T-helper 17 cell (primary cell): ENCODE data around the gene RASGEF1B. TPM values are rescaled to one million over a fixed set of nuclear protein-coding genes. Genes with fewer than 3 reads are reported as not detected.
A peak's percentile ranks its signal among the peaks of the same experiment; 100 is the strongest.

ENCODE experiments used
- ATAC-seq: fragments of 150-1000 bp; cut with Tn5 transposase; 2 replicates; pipeline ENCODE4 v1.10.0; 2021; ENCODE audit warnings: mild to moderate bottlenecking, moderate library complexity
- DNase-seq, 3 donors: peaks; one replicate each; pipeline versions ENCODE4 v3.0.0 to v3.0.0-alpha.2; 2020 to 2021
- H3K9me3 ChIP-seq: one replicate; pipeline ENCODE4 v1.7.0; 2013; ENCODE audit warnings: low read length, mild to moderate bottlenecking; ENCODE audit not compliant: control insufficient read depth, poor library complexity, severe bottlenecking
- H3K27ac Mint-ChIP-seq: one replicate; pipeline ENCODE4 v1.8.0; 2022; ENCODE audit warnings: mild to moderate bottlenecking, moderate library complexity, mixed read lengths
- H3K27me3 Mint-ChIP-seq: one replicate; pipeline ENCODE4 v1.8.0; 2022; ENCODE audit warnings: mixed read lengths
- H3K36me3 Mint-ChIP-seq: one replicate; pipeline ENCODE4 v1.8.0; 2022; ENCODE audit warnings: low read depth, mixed read lengths
- H3K4me1 Mint-ChIP-seq: one replicate; pipeline ENCODE4 v1.8.0; 2022; ENCODE audit warnings: mild to moderate bottlenecking, mixed read lengths
- H3K4me3 Mint-ChIP-seq: one replicate; pipeline ENCODE4 v1.8.0; 2022; ENCODE audit warnings: mild to moderate bottlenecking, moderate library complexity, mixed read lengths
- total RNA-seq, 4 donors: library from RNA in 2 of 4; stranded (reverse) in 2 of 4; gene quantifications; one replicate each; pipeline ENCODE4 v1.2.3 and lab custom pipeline; 2022 to 2026

Gene RASGEF1B
- total RNA-seq, 2 donors from 2014 or later: 48.3 to 58.7 TPM

GRCh38 chr4:81468678-81469077, 3.0 kb downstream of the RASGEF1B start:
- H3K9me3 ChIP-seq: no peaks in the 10 kb centered on the region
- ATAC-seq (no peak), DNase-seq (no peak)
- H3K4me1 Mint-ChIP-seq: peaks cover 30% of the 10 kb centered on the region
- H3K36me3 Mint-ChIP-seq: peaks cover 3% of the 10 kb centered on the region
- H3K4me3 Mint-ChIP-seq: no peak overlapping the region
- H3K27me3 Mint-ChIP-seq: no peaks in the 10 kb centered on the region
- H3K27ac Mint-ChIP-seq: no peak overlapping the region

GRCh38 chr4:81467672-81467964, 4.1 kb downstream of the RASGEF1B start:
- DNase-seq (no peak), ATAC-seq (no peak)
- H3K27me3 Mint-ChIP-seq: no peaks in the 10 kb centered on the region
- H3K4me1 Mint-ChIP-seq: peaks cover 24% of the 10 kb centered on the region
- no peak overlapping the region for H3K27ac Mint-ChIP-seq
- H3K36me3 Mint-ChIP-seq: peaks cover 3% of the 10 kb centered on the region
- H3K4me3 Mint-ChIP-seq: no peak overlapping the region
- H3K9me3 ChIP-seq: no peaks in the 10 kb centered on the region

GRCh38 chr4:81466841-81467671, 4.7 kb downstream of the RASGEF1B start:
- H3K27me3 Mint-ChIP-seq: no peaks in the 10 kb centered on the region
- ATAC-seq (no peak), DNase-seq (peak; percentile 19 to 68 (median 20))
- no peak overlapping the region for H3K4me3 Mint-ChIP-seq
- H3K36me3 Mint-ChIP-seq: peaks cover 3% of the 10 kb centered on the region
- H3K4me1 Mint-ChIP-seq: peaks cover 22% of the 10 kb centered on the region
- peak overlapping the region; percentile 67 for H3K27ac Mint-ChIP-seq
- no peaks in the 10 kb centered on the region for H3K9me3 ChIP-seq

GRCh38 chr4:81465406-81466340, 6.0 kb downstream of the RASGEF1B start:
- ATAC-seq (no peak), DNase-seq (no peak)
- H3K9me3 ChIP-seq: no peaks in the 10 kb centered on the region
- peak overlapping the region; percentile 67 for H3K27ac Mint-ChIP-seq
- no peak overlapping the region for H3K4me3 Mint-ChIP-seq
- H3K36me3 Mint-ChIP-seq: no peaks in the 10 kb centered on the region
- H3K4me1 Mint-ChIP-seq: peaks cover 20% of the 10 kb centered on the region
- H3K27me3 Mint-ChIP-seq: no peaks in the 10 kb centered on the region

GRCh38 chr4:81460834-81461233, 10.9 kb downstream of the RASGEF1B start:
- H3K9me3 ChIP-seq: no peaks in the 10 kb centered on the region
- Mint-ChIP-seq H3K27ac (no peak overlapping the region), H3K4me1 (peaks cover 8% of the 10 kb centered on the region), H3K4me3 (no peak overlapping the region), H3K36me3 (peaks cover 5% of the 10 kb centered on the region), H3K27me3 (no peaks in the 10 kb centered on the region)
- DNase-seq: no peak
- ATAC-seq: no peak

GRCh38 chr4:81460191-81460701, 11.5 kb downstream of the RASGEF1B start:
- H3K9me3 ChIP-seq: no peaks in the 10 kb centered on the region
- Mint-ChIP-seq H3K4me1 (peaks cover 8% of the 10 kb centered on the region), H3K27ac (peak overlapping the region; percentile 63), H3K36me3 (peaks cover 5% of the 10 kb centered on the region), H3K27me3 (no peaks in the 10 kb centered on the region), H3K4me3 (peak overlapping the region; percentile 52)
- DNase-seq (no peak), ATAC-seq (peak; percentile 29)

GRCh38 chr4:81459228-81459627, 12.5 kb downstream of the RASGEF1B start:
- H3K27ac Mint-ChIP-seq: no peak overlapping the region
- H3K9me3 ChIP-seq: no peaks in the 10 kb centered on the region
- peaks cover 8% of the 10 kb centered on the region for H3K4me1 Mint-ChIP-seq
- no peaks in the 10 kb centered on the region for H3K27me3 Mint-ChIP-seq
- ATAC-seq: no peak
- H3K36me3 Mint-ChIP-seq: peaks cover 5% of the 10 kb centered on the region
- no peak for DNase-seq
- no peak overlapping the region for H3K4me3 Mint-ChIP-seq

GRCh38 chr4:81457921-81458520, 13.7 kb downstream of the RASGEF1B start:
- H3K36me3 Mint-ChIP-seq: peaks cover 5% of the 10 kb centered on the region
- no peak overlapping the region for H3K27ac Mint-ChIP-seq
- peaks cover 8% of the 10 kb centered on the region for H3K4me1 Mint-ChIP-seq
- H3K27me3 Mint-ChIP-seq: no peaks in the 10 kb centered on the region
- H3K9me3 ChIP-seq: no peaks in the 10 kb centered on the region
- DNase-seq: no peak
- no peak overlapping the region for H3K4me3 Mint-ChIP-seq
- ATAC-seq: no peak

- H3K4me1 Mint-ChIP-seq: peaks cover 4% of the 10 kb centered on the region
- no peaks in the 10 kb centered on the region for H3K9me3 ChIP-seq
- H3K36me3 Mint-ChIP-seq: peaks cover 5% of the 10 kb centered on the region
- no peak overlapping the region for H3K27ac Mint-ChIP-seq
- no peak overlapping the region for H3K4me3 Mint-ChIP-seq
- ATAC-seq: no peak
- H3K27me3 Mint-ChIP-seq: no peaks in the 10 kb centered on the region
- DNase-seq: no peak
Observed at GRCh38 chr4:81457345-81457744, 14.4 kb downstream of the RASGEF1B start.

- no peak for DNase-seq
- H3K27ac Mint-ChIP-seq: no peak overlapping the region
- H3K4me1 Mint-ChIP-seq: peaks cover 2% of the 10 kb centered on the region
- H3K4me3 Mint-ChIP-seq: peak overlapping the region; percentile 3
- H3K36me3 Mint-ChIP-seq: peaks cover 5% of the 10 kb centered on the region
- H3K9me3 ChIP-seq: no peaks in the 10 kb centered on the region
- H3K27me3 Mint-ChIP-seq: no peaks in the 10 kb centered on the region
- no peak for ATAC-seq
Observed at GRCh38 chr4:81455897-81456296, 15.8 kb downstream of the RASGEF1B start.

- Mint-ChIP-seq H3K4me3 (no peak overlapping the region), H3K27me3 (no peaks in the 10 kb centered on the region), H3K27ac (no peak overlapping the region), H3K36me3 (peaks cover 5% of the 10 kb centered on the region), H3K4me1 (peaks cover 2% of the 10 kb centered on the region)
- DNase-seq (no peak), ATAC-seq (no peak)
- no peaks in the 10 kb centered on the region for H3K9me3 ChIP-seq
Observed at GRCh38 chr4:81454948-81455347, 16.8 kb downstream of the RASGEF1B start.

- Mint-ChIP-seq H3K4me3 (no peak overlapping the region), H3K27me3 (no peaks in the 10 kb centered on the region), H3K36me3 (peaks cover 5% of the 10 kb centered on the region), H3K4me1 (peaks cover 2% of the 10 kb centered on the region), H3K27ac (no peak overlapping the region)
- H3K9me3 ChIP-seq: no peaks in the 10 kb centered on the region
- ATAC-seq (peak; percentile 53), DNase-seq (no peak)
Observed at GRCh38 chr4:81454499-81454898, 17.2 kb downstream of the RASGEF1B start.

GRCh38 chr4:81453024-81453423, 18.7 kb downstream of the RASGEF1B start:
- Mint-ChIP-seq H3K4me3 (no peak overlapping the region), H3K27ac (no peak overlapping the region), H3K36me3 (peaks cover 9% of the 10 kb centered on the region), H3K27me3 (no peaks in the 10 kb centered on the region), H3K4me1 (peaks cover 2% of the 10 kb centered on the region)
- no peaks in the 10 kb centered on the region for H3K9me3 ChIP-seq
- DNase-seq (no peak), ATAC-seq (no peak)
